C4-2B (cell line): ENCODE data around the gene LRRC71.

Experiments used
- H3K27ac ChIP-seq: fragments of 450-650 bp; 2 replicates; pipeline ENCODE4 v1.5.1; 2017
- ZFX ChIP-seq: fragments of 450-650 bp; IDR thresholded peaks from 2 replicates; pipeline ENCODE4 v1.6.1; 2017
- TF ChIP-seq, protein P1 (sequence below): fragments of 450-650 bp; conservative IDR thresholded peaks from 2 replicates; pipeline ENCODE4 v1.5.1; 2017; ENCODE audit warnings: mild to moderate bottlenecking

The LRRC71 gene

DNA sequence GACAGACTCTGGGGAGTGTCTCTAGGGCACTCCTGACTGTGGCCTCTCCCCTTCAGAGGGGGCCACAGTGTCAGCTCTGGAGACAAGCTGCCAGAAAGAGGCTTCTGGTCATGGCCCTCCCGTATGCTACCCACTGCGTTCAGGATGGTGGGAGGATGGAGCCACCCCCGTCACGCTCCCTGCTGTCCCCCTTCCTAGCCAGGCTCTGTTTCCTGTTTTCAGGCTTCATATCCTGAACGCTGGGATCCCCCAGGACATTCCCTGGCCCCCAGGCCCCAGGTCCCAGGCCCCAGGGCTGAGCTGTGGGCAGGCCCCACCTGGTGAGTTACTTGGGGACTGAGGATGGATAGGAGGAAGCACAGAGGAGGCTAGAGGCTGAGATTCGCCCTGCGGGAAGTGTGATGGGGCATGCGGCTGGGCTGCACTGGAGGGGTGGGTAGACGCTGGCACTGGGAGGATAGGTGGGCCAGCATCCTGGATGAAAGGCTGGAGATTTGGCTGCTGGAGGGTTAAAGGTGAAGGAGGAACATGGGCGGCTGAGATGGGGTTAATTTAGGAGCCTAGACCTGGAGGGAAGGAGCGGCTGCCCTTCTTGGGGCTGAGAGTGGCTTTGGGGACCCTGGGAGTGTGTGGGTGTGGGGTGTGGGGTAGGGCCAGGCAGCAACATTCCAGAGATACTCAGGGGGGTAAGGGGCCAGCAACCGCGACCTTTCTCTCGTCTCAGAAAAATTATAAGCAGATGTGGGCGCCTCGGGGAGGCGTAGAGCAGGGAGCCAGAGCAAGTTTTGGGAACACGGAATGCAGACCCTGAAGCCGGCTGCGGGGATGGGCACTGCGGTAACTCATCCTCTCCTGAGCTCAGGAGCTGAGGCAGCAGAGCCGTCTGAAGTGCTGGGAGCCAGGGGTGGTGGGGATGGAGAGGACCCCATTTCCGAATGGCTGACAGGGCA is 18.2 kb upstream of the LRRC71 start:
- no peak for TF ChIP-seq ZFX
- TF ChIP-seq, protein P1, sequence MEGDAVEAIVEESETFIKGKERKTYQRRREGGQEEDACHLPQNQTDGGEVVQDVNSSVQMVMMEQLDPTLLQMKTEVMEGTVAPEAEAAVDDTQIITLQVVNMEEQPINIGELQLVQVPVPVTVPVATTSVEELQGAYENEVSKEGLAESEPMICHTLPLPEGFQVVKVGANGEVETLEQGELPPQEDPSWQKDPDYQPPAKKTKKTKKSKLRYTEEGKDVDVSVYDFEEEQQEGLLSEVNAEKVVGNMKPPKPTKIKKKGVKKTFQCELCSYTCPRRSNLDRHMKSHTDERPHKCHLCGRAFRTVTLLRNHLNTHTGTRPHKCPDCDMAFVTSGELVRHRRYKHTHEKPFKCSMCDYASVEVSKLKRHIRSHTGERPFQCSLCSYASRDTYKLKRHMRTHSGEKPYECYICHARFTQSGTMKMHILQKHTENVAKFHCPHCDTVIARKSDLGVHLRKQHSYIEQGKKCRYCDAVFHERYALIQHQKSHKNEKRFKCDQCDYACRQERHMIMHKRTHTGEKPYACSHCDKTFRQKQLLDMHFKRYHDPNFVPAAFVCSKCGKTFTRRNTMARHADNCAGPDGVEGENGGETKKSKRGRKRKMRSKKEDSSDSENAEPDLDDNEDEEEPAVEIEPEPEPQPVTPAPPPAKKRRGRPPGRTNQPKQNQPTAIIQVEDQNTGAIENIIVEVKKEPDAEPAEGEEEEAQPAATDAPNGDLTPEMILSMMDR: no peak
- H3K27ac ChIP-seq: no peak overlapping the region

DNA sequence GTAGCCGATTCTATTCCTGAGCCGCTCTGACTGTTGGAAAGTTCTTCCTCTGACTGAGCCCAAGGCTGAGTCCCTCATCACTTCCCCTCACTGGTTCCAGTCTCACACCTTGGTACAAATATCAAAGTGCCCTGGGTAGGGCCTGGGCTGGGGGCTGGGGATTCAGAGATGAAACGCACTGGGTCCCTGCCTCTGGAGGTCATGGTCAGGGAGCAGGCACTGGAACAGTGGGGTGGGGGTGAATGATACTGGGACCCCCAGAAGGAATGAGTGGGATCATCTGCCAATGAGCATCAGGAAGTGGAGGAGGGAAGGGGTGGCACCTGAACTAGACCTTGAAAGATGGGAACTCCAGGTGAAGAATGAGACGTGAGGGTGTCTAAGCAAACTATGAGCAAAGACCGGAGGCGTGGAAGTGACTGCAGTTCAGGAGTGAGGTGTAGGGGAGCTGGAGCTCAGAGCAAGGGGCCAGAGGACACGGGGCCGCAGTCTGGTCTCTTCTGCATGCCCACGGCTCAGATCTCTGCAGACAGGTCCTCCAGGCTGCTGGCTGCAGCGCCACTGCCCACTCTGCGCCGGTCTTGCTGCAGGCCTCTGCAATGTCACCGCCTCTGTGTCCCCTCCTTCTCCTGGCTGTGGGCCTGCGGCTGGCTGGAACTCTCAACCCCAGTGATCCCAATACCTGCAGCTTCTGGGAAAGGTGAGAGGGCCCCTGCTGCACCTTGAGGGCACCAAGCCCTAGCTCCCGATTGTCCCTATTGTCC is 16.9 kb upstream of the LRRC71 start:
- H3K27ac ChIP-seq: no peak overlapping the region
- TF ChIP-seq, protein P1: no peak
- no peak for TF ChIP-seq ZFX

- no peak overlapping the region for H3K27ac ChIP-seq
These were observed 16.1 kb upstream of the LRRC71 start for GRCh38 chr1:156904187-156904959.

GRCh38 chr1:156905176-156905575 is 15.3 kb upstream of the LRRC71 start:
- no peak overlapping the region for H3K27ac ChIP-seq
- TF ChIP-seq, protein P1: no peak
- TF ChIP-seq ZFX: no peak

More at GRCh38 chr1:156904187-156904959, 16.1 kb upstream of the LRRC71 start:
- TF ChIP-seq, protein P1: no peak
- no peak for TF ChIP-seq ZFX

GRCh38 chr1:156905651-156906050 is 14.8 kb upstream of the LRRC71 start:
- no peak overlapping the region for H3K27ac ChIP-seq
- TF ChIP-seq ZFX: no peak

DNA sequence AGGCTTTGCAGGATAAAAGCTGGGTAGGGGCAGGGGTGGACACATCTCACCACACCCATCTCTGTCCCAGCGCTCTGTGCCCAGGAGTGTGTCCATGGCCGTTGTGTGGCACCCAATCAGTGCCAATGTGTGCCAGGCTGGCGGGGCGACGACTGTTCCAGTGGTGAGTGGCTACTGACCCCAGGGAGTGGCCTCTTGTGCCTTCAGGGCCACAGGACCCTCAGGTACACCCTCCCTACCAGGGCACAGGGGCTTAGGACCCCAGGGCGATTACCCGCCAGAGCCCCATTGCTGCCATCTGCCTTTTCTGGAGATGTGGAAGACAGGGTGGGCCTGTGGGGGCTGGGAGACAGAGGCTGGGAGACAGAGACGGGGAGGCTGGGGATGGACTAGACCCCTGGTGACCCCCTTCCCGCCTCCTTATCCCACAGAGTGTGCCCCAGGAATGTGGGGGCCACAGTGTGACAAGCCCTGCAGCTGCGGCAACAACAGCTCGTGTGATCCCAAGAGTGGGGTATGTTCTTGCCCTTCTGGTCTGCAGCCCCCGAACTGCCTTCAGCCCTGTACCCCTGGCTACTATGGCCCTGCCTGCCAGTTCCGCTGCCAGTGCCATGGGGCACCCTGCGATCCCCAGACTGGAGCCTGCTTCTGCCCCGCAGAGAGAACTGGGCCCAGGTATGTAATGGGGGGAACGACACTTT is 14.1 kb upstream of the LRRC71 start:
- no peak overlapping the region for H3K27ac ChIP-seq

More for the DNA sequence above, 14.1 kb upstream of the LRRC71 start:
- TF ChIP-seq ZFX: no peak
- TF ChIP-seq, protein P1: no peak
